GM19372 (cell line): ENCODE data around the gene CLASP1.
"Not testable (repeated sequence)": the region's sequence is repeated elsewhere in the genome, so short reads cannot be mapped to it uniquely, and the experiment has no call there.

Source experiments
- ATAC-seq: cut with Tn5 transposase; IDR thresholded peaks from one replicate; pipeline ENCODE4 v1.9.1; 2021; ENCODE audit warnings: mild to moderate bottlenecking, low read depth, moderate library complexity; ENCODE audit not compliant: unreplicated experiment

CLASP1 gene

GRCh38 chr2:121626777-121627524, 22.3 kb downstream of the CLASP1 start:
- ATAC-seq: no peak

- no peak for ATAC-seq
These were observed 23.3 kb downstream of the CLASP1 start for GRCh38 chr2:121625953-121626352.

- no peak for ATAC-seq
These were observed 32.1 kb downstream of the CLASP1 start for GRCh38 chr2:121617042-121617599.

GRCh38 chr2:121613774-121614173, 35.5 kb downstream of the CLASP1 start:
- no peak for ATAC-seq

GRCh38 chr2:121613152-121613551, 36.1 kb downstream of the CLASP1 start:
- ATAC-seq: no peak

GRCh38 chr2:121611730-121612705, 37.2 kb downstream of the CLASP1 start:
- no peak for ATAC-seq

GRCh38 chr2:121611048-121611649, 38.1 kb downstream of the CLASP1 start:
- not testable (repeated sequence) for ATAC-seq

GRCh38 chr2:121610487-121610874, 38.8 kb downstream of the CLASP1 start:
- ATAC-seq: not testable (repeated sequence)

GRCh38 chr2:121608967-121609366, 40.3 kb downstream of the CLASP1 start:
- ATAC-seq: no peak

GRCh38 chr2:121608367-121608766, 40.9 kb downstream of the CLASP1 start:
- ATAC-seq: no peak

GRCh38 chr2:121605820-121606733, 43.2 kb downstream of the CLASP1 start:
- ATAC-seq: no peak

GRCh38 chr2:121603185-121603584, 46.1 kb downstream of the CLASP1 start:
- no peak for ATAC-seq

- peak; percentile 63 for ATAC-seq
These were observed 49.2 kb downstream of the CLASP1 start for GRCh38 chr2:121599963-121600651.

- no peak for ATAC-seq
These were observed 51.2 kb downstream of the CLASP1 start for GRCh38 chr2:121598087-121598486.

GRCh38 chr2:121596221-121597080, 52.8 kb downstream of the CLASP1 start:
- peak; percentile 41 for ATAC-seq

GRCh38 chr2:121595012-121595891, 54.0 kb downstream of the CLASP1 start:
- ATAC-seq: no peak

GRCh38 chr2:121591199-121591598, 58.1 kb downstream of the CLASP1 start:
- no peak for ATAC-seq
